SJSA1 (cell line): ENCODE data around the gene ANAPC5. TPM values are rescaled to one million over a fixed set of nuclear protein-coding genes. Genes with fewer than 3 reads are reported as not detected.

ENCODE experiments used
- DNase-seq, 2 experiments: peaks; one replicate each; pipeline ENCODE4 v3.0.0-alpha.2; 2015 to 2020; ENCODE audit warnings: low spot score in 2 of 2, low read depth in 1 of 2
- H3K27ac ChIP-seq: fragments of 250-450 bp; sonication (Bioruptor Pico); 2 replicates; pipeline ENCODE4 v1.5.1; 2020; ENCODE audit warnings: mild to moderate bottlenecking, moderate library complexity
- H3K27me3 ChIP-seq: fragments of 250-450 bp; sonication (Bioruptor Pico); replicated peaks from 2 replicates; pipeline ENCODE4 v1.5.1; 2020; ENCODE audit warnings: mild to moderate bottlenecking, moderate library complexity
- H3K36me3 ChIP-seq: fragments of 250-450 bp; sonication (Bioruptor Pico); 2 replicates; pipeline ENCODE4 v1.5.1; 2020; ENCODE audit warnings: mild to moderate bottlenecking
- H3K4me1 ChIP-seq: fragments of 250-450 bp; sonication (Bioruptor Pico); replicated peaks from 2 replicates; pipeline ENCODE4 v1.6.1; 2021; ENCODE audit warnings: mild to moderate bottlenecking
- H3K4me3 ChIP-seq: fragments of 250-450 bp; sonication (Bioruptor Pico); 2 replicates; pipeline ENCODE4 v1.5.1; 2020; ENCODE audit warnings: mild to moderate bottlenecking
- H3K9me3 ChIP-seq: fragments of 250-450 bp; sonication (Bioruptor Pico); replicated peaks from 2 replicates; pipeline ENCODE4 v1.5.1; 2020; ENCODE audit warnings: mild to moderate bottlenecking
- total RNA-seq: library from RNA; depleted of rRNA; stranded (reverse); fragments of >200 nt; shearing (Covaris generic); gene quantifications from 2 replicates; pipeline ENCODE4 v1.2.3, GENCODE V29; 2014; rRNA removed

ANAPC5 gene
- total RNA-seq, 1 experiment from 2014 or later, result 107 TPM

DNA sequence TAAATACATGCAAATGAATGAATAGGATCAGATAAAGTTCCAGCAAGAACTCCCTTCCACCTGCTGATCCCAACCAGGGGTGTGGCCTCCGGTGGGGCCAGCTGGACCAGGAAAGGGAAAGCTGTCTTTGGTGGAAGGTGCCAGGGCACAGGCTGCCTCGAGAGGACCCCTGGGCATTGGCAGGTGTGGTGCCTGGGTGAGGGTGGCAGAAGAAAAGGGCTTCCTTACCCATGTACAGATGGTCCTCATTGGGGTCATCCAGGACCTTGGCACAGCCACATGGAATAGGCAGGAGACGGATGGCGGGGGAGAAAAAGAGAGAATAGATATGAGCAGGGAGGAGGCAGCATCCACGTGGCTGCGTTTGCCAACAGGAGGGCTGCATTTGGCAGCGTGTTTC is 92.1 kb downstream of the ANAPC5 start:
- Histone ChIP-seq H3K27ac (no peak overlapping the region), H3K4me1 (no peaks in the 10 kb centered on the region), H3K27me3 (no peaks in the 10 kb centered on the region), H3K9me3 (no peaks in the 10 kb centered on the region), H3K4me3 (no peak overlapping the region), H3K36me3 (no peaks in the 10 kb centered on the region)
- no peak for DNase-seq

DNA sequence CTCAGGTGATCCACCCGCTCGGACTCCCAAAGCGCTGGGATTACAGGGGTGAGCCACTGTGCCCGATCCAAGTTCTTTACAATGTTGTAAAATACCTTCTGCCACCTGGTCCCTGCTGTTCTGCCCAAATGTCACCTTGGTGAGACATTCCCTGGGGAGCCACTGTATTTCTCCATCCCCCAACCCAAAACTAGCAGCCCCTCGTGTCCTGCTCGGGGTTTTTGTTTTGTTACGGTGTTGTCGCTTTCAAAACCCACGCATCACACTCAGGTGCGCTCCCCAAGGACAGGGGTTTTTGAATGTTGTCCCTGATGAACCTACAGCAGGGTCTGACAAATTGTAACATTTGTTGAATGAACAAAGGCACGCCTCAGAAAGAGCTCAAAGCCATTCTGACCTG is 93.1 kb downstream of the ANAPC5 start:
- Histone ChIP-seq H3K9me3 (no peaks in the 10 kb centered on the region), H3K36me3 (peaks cover 5% of the 10 kb centered on the region), H3K4me3 (no peak overlapping the region), H3K4me1 (no peaks in the 10 kb centered on the region), H3K27ac (no peak overlapping the region), H3K27me3 (no peaks in the 10 kb centered on the region)
- DNase-seq, result no peak

Other genes with a start within 250 kb of the ANAPC5 start
- gene P2RX7, start 219.5 kb downstream of the ANAPC5 start, total RNA-seq, result 2.2 and 3.1 TPM in 2 replicates
- gene P2RX4, start 142.3 kb downstream of the ANAPC5 start, total RNA-seq, result 80.6 and 99.2 TPM in 2 replicates
- 4.5 and 5.6 TPM in 2 replicates for gene CAMKK2, start 55.7 kb downstream of the ANAPC5 start, total RNA-seq
- 58.4 and 63.2 TPM in 2 replicates for gene RNF34, start 47.7 kb upstream of the ANAPC5 start, total RNA-seq
- gene KDM2B, start 228.6 kb upstream of the ANAPC5 start, total RNA-seq, result 15.2 and 22.0 TPM in 2 replicates